ENCODE measurements around the gene TNFRSF14. TPM values are rescaled to one million over a fixed set of nuclear protein-coding genes. Genes with fewer than 3 reads are reported as not detected.
"Not testable (repeated sequence)": the region's sequence is repeated elsewhere in the genome, so short reads cannot be mapped to it uniquely, and the experiment has no call there.

The TNFRSF14 gene
- polyA plus RNA-seq, 4 donors: 18.8 to 24.3 (median 21.3) TPM

- no peak for DNase-seq (ENCODE audit: low read depth in 4 of 4, low spot score in 3 of 4)
These were observed 10.2 kb downstream of the TNFRSF14 start for GRCh38 chr1:2566101-2567045.

- DNase-seq (ENCODE audit: low read depth in 4 of 4, low spot score in 3 of 4): no peak
These were observed 11.0 kb downstream of the TNFRSF14 start for GRCh38 chr1:2567083-2567679.

- not testable (repeated sequence) for DNase-seq (ENCODE audit: low read depth in 4 of 4, low spot score in 3 of 4)
These were observed 12.1 kb downstream of the TNFRSF14 start for GRCh38 chr1:2568187-2568816.

GRCh38 chr1:2569060-2569459 lies 12.9 kb downstream of the TNFRSF14 start:
- no peak for DNase-seq (ENCODE audit: low read depth in 4 of 4, low spot score in 3 of 4)

- not testable (repeated sequence) for DNase-seq (ENCODE audit: low read depth in 4 of 4, low spot score in 3 of 4)
These were observed 13.5 kb downstream of the TNFRSF14 start for GRCh38 chr1:2569703-2570102.

- DNase-seq (ENCODE audit: low read depth in 4 of 4, low spot score in 3 of 4): no peak
These were observed 14.2 kb downstream of the TNFRSF14 start for GRCh38 chr1:2570332-2570731.

- DNase-seq (ENCODE audit: low read depth in 4 of 4, low spot score in 3 of 4): no peak
These were observed 15.2 kb downstream of the TNFRSF14 start for GRCh38 chr1:2571348-2571747.

GRCh38 chr1:2573250-2573920 lies 17.2 kb downstream of the TNFRSF14 start:
- no peak for DNase-seq (ENCODE audit: low read depth in 4 of 4, low spot score in 3 of 4)

GRCh38 chr1:2574350-2574749 lies 18.2 kb downstream of the TNFRSF14 start:
- no peak for DNase-seq (ENCODE audit: low read depth in 4 of 4, low spot score in 3 of 4)

GRCh38 chr1:2575801-2576663 lies 19.9 kb downstream of the TNFRSF14 start:
- DNase-seq (ENCODE audit: low read depth in 4 of 4, low spot score in 3 of 4): no peak

- DNase-seq (ENCODE audit: low read depth in 4 of 4, low spot score in 3 of 4): not testable (repeated sequence)
These were observed 21.4 kb downstream of the TNFRSF14 start for GRCh38 chr1:2577565-2578075.

- no peak for DNase-seq (ENCODE audit: low read depth in 4 of 4, low spot score in 3 of 4)
These were observed 22.6 kb downstream of the TNFRSF14 start for GRCh38 chr1:2578758-2579118.

GRCh38 chr1:2580691-2581090 lies 24.5 kb downstream of the TNFRSF14 start:
- no peak for DNase-seq (ENCODE audit: low read depth in 4 of 4, low spot score in 3 of 4)

- no peak for DNase-seq (ENCODE audit: low read depth in 4 of 4, low spot score in 3 of 4)
These were observed 26.2 kb downstream of the TNFRSF14 start for GRCh38 chr1:2582391-2582790.

GRCh38 chr1:2583331-2583791 lies 27.2 kb downstream of the TNFRSF14 start:
- DNase-seq (ENCODE audit: low read depth in 4 of 4, low spot score in 3 of 4): no peak

- no peak for DNase-seq (ENCODE audit: low read depth in 4 of 4, low spot score in 3 of 4)
These were observed 27.7 kb downstream of the TNFRSF14 start for GRCh38 chr1:2583871-2584351.

GRCh38 chr1:2584686-2585317 lies 28.6 kb downstream of the TNFRSF14 start:
- no peak for DNase-seq (ENCODE audit: low read depth in 4 of 4, low spot score in 3 of 4)

GRCh38 chr1:2585318-2586092 lies 29.3 kb downstream of the TNFRSF14 start:
- no peak for DNase-seq (ENCODE audit: low read depth in 4 of 4, low spot score in 3 of 4)
